Mesothelial cell of epicardium (in vitro differentiated cells): ENCODE measurements around the gene CCDC81. TPM values are rescaled to one million over a fixed set of nuclear protein-coding genes. Genes with fewer than 3 reads are reported as not detected.
"Not testable (repeated sequence)": the region's sequence is repeated elsewhere in the genome, so short reads cannot be mapped to it uniquely, and the experiment has no call there.

Source experiments
- DNase-seq, 2 experiments: peaks; one replicate each; pipeline ENCODE4 v3.0.0; 2021; ENCODE audit warnings: low spot score in 2 of 2; ENCODE audit not compliant: unreplicated experiment in 2 of 2
- H3K27ac Mint-ChIP-seq: 2 replicates; pipeline ENCODE4 v1.8.0; 2021; ENCODE audit warnings: mixed read lengths
- H3K27me3 Mint-ChIP-seq: 2 replicates; pipeline ENCODE4 v1.8.0; 2021; ENCODE audit warnings: low read depth, mixed read lengths
- H3K36me3 Mint-ChIP-seq: 2 replicates; pipeline ENCODE4 v1.8.0; 2021; ENCODE audit warnings: mixed read lengths
- H3K4me1 Mint-ChIP-seq: 2 replicates; pipeline ENCODE4 v1.8.0; 2021; ENCODE audit warnings: mixed read lengths
- H3K4me3 Mint-ChIP-seq: 2 replicates; pipeline ENCODE4 v1.8.0; 2021; ENCODE audit warnings: mild to moderate bottlenecking, moderate library complexity, mixed read lengths
- H3K9me3 Mint-ChIP-seq: 2 replicates; pipeline ENCODE4 v1.8.0; 2021; ENCODE audit warnings: mixed read lengths
- total RNA-seq: library from RNA; stranded (reverse); gene quantifications from 3 replicates; pipeline ENCODE4 v1.2.1, GENCODE V29; 2021
- TF ChIP-seq, protein P1 (sequence below): fragments of 200-600 bp; sonication (generic); IDR thresholded peaks from one replicate; pipeline ENCODE4 v1.5.0; 2021; ENCODE audit warnings: antibody characterized with exemption; ENCODE audit not compliant: unreplicated experiment

CCDC81 gene
- total RNA-seq, 1 donor from 2014 or later = 2.8 TPM

DNA sequence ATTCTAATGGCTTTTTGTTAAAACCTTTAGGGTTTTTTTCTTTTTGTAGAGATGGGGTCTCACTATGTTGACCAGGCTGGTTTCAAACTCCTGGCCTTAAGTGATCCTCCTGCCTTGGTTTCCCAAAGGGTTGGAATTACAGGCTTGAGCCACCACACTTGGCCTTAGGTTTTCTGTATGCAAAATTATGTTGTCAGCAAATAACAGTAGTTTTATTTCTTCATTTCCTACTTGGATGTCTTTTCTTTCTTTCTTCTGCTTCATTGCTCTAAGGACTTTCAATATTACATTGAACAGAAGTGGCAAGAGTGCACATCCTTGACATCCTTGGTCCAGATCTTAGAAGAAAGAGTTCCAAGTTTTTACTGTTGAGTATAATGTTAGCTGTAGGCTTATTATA is 52.8 kb downstream of the CCDC81 start:
- H3K4me3 Mint-ChIP-seq = no peak overlapping the region
- no peak for DNase-seq
- H3K27me3 Mint-ChIP-seq = no peaks in the 10 kb centered on the region
- H3K36me3 Mint-ChIP-seq = peaks cover 34% of the 10 kb centered on the region
- H3K9me3 Mint-ChIP-seq = peaks cover 49% of the 10 kb centered on the region
- H3K27ac Mint-ChIP-seq = no peak overlapping the region
- TF ChIP-seq, protein P1, sequence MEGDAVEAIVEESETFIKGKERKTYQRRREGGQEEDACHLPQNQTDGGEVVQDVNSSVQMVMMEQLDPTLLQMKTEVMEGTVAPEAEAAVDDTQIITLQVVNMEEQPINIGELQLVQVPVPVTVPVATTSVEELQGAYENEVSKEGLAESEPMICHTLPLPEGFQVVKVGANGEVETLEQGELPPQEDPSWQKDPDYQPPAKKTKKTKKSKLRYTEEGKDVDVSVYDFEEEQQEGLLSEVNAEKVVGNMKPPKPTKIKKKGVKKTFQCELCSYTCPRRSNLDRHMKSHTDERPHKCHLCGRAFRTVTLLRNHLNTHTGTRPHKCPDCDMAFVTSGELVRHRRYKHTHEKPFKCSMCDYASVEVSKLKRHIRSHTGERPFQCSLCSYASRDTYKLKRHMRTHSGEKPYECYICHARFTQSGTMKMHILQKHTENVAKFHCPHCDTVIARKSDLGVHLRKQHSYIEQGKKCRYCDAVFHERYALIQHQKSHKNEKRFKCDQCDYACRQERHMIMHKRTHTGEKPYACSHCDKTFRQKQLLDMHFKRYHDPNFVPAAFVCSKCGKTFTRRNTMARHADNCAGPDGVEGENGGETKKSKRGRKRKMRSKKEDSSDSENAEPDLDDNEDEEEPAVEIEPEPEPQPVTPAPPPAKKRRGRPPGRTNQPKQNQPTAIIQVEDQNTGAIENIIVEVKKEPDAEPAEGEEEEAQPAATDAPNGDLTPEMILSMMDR = no peak
- H3K4me1 Mint-ChIP-seq = peaks cover 19% of the 10 kb centered on the region

DNA sequence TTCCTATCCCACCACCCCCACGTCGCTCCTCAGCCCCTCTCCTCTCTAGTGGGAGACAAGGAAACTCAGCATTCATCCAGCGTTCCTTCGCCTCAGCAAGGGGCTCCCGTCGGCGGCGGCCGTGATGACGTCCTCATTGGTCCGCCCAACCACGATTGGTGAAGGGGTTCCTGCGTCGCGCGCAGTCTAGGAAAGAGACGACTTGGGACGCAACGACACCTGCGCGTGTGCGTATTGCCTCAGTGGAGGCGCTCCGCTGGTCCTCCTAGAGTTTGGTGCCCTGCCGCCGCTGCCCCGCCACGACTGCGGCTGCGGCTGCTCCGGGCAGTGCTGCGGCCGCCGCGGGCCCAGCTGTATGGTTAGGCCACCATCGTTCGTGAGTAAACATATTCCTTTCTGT is 56.6 kb downstream of the CCDC81 start:
- Mint-ChIP-seq H3K4me1 (no peaks in the 10 kb centered on the region), H3K27ac (no peak overlapping the region), H3K27me3 (no peaks in the 10 kb centered on the region), H3K9me3 (peaks cover 47% of the 10 kb centered on the region), H3K4me3 (no peak overlapping the region), H3K36me3 (peaks cover 38% of the 10 kb centered on the region)
- DNase-seq = no peak
- TF ChIP-seq, protein P1 = no peak

DNA sequence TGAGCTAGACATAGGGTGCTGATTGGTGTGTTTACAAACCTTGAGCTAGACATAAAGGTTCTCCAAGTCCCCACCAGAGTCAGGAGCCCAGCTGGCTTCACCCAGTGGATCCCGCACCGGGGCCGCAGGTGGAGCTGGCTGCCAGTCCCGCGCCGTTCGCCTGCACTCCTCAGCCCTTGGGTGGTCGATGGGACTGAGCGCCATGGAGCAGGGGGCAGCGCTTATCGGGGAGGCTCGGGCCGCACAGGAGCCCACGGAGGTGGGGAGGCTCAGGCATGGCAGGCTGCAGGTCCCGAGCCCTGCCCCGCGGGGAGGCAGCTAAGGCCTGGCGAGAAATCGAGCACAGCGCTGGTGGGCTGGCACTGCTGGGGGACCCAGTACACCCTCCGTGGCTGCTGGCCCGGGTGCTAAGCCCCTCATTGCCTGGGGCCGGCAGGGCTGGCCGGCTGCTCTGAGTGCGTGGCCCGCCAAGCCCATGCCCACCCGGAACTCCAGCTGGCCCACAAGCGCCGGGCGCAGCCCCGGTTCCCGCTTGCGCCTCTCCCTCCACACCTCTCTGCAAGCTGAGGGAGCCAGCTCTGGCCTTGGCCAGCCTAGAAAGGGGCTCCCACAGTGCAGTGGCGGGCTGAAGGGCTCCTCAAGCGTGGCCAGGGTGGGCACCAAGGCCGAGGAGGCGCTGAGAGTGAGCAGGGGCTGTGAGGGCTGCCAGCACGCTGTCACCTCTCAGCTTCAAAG is 58.8 kb downstream of the CCDC81 start:
- H3K9me3 Mint-ChIP-seq = peaks cover 27% of the 10 kb centered on the region
- DNase-seq, H3K27me3 Mint-ChIP-seq, H3K27ac Mint-ChIP-seq, H3K4me3 Mint-ChIP-seq, H3K4me1 Mint-ChIP-seq: not testable (repeated sequence)
- H3K36me3 Mint-ChIP-seq = peaks cover 25% of the 10 kb centered on the region

DNA sequence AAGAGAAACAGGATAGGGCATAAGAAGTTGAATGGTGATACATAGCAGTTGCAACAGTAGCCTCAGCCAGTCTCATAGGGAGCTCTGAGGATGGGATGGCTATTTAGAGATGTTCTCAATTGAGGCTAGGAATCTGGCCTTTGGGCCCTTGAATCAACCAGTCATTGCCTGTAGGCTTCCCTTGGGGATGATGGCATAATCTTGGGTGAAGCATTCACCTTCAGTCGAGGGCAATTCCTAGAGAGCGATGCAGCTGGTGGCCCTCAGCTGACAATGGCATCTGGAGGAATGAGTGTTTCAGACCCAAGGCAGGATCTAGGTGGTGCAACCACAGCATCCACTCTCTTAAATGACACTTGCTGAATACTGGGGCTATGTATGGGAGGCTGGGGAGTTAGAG is 61.0 kb downstream of the CCDC81 start:
- DNase-seq = no peak
- H3K9me3 Mint-ChIP-seq = peaks cover 15% of the 10 kb centered on the region
- peaks cover 4% of the 10 kb centered on the region for H3K4me1 Mint-ChIP-seq
- H3K27me3 Mint-ChIP-seq = no peaks in the 10 kb centered on the region
- TF ChIP-seq, protein P1 = no peak
- H3K36me3 Mint-ChIP-seq = peaks cover 13% of the 10 kb centered on the region
- H3K4me3 Mint-ChIP-seq = no peak overlapping the region
- no peak overlapping the region for H3K27ac Mint-ChIP-seq

DNA sequence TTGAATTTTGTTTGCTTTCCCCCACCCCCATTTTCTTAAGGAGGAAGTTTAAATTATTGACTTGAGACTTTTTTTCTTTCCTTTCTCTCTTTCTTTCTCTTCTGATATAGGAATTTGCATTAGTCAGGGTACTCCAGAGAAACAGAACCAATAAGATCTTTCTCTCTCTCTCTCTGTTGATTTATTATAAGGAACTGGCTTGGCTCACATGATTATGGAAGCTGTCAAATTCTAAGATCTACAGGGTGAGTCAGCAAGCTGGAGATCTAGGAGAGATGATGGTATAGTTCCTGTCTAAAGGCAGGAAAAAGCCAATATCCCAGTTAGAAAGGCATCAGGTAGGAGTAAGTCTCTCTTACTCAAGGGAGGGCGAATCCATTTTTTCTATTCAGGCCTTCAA is 64.0 kb downstream of the CCDC81 start:
- Mint-ChIP-seq H3K4me1 (peaks cover 4% of the 10 kb centered on the region), H3K36me3 (no peaks in the 10 kb centered on the region), H3K4me3 (no peak overlapping the region), H3K27me3 (no peaks in the 10 kb centered on the region), H3K27ac (peak overlapping the region; percentile 62), H3K9me3 (no peaks in the 10 kb centered on the region)
- no peak for DNase-seq
- TF ChIP-seq, protein P1 = no peak

DNA sequence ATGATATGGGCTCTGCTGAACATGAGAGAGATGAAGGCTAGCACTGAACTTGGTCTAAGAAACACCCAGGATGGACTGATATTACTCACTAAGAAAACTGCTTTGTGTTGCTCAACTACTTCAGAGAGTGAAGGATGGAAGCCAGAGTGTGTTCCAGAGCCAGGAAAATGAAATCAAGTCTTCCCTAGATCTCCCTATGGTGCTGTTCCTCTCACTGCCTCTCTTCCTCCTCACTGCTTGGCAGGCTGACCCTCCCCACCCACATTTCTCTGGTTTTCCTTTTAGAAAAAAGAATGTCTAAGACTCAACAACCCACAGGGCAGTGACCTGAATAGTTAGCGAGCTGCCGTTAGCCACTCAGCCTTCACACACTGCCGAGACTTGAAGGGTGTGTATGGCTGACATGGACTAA is 65.6 kb downstream of the CCDC81 start:
- H3K36me3 Mint-ChIP-seq = no peaks in the 10 kb centered on the region
- H3K27me3 Mint-ChIP-seq = no peaks in the 10 kb centered on the region
- H3K4me1 Mint-ChIP-seq = peaks cover 4% of the 10 kb centered on the region
- no peak overlapping the region for H3K27ac Mint-ChIP-seq
- TF ChIP-seq, protein P1 = no peak
- no peak for DNase-seq
- H3K9me3 Mint-ChIP-seq = no peaks in the 10 kb centered on the region
- H3K4me3 Mint-ChIP-seq = no peak overlapping the region
